ENCODE results near the gene ZP2.
A peak's percentile ranks its signal among the peaks of the same experiment; 100 is the strongest.
"Not testable (repeated sequence)": the region's sequence is repeated elsewhere in the genome, so short reads cannot be mapped to it uniquely, and the experiment has no call there.

ZP2 gene

DNA sequence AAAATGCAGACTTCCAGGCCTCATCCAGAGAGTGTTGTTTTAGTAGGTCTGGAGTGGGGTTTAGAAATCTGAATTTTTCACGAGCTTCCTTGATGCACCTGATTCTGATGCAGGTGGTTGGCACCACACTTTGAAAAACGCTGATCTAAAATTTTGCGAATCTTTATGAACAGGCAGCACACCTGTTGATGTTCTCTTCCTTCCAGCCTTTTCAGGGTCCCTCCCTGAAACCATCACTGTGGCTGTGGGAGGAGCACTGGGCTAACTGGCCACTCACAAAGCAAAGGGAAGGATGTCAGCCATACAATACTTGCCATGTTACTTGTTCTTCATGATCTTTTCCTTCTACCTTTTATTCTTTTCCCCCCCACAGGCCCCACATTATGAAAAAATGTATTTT lies 38.7 kb downstream of the ZP2 start:
- no peak overlapping the region for H3K4me3 ChIP-seq (ENCODE audit: low read depth, low read length)
- peaks cover 3 to 22% of the 10 kb centered on the region in 2 experiments; a peak in 2 of 3 replicates for H3K36me3 ChIP-seq (ENCODE audit: control insufficient read depth in 2 of 2, insufficient read depth in 1 of 2, low read length in 2 of 2)
- no peak overlapping the region for H3K27ac ChIP-seq (ENCODE audit: extremely low read depth, low read depth, low read length)
- no peaks in the 10 kb centered on the region for H3K9me3 ChIP-seq (ENCODE audit: control insufficient read depth, insufficient read depth, low read depth, low read length)
- TF ChIP-seq ZBTB48 (tag by site-specific recombination; IDR thresholded peaks at IDR 0.05) (no peak), HOXD13 (CRISPR knock-in tag; IDR thresholded peaks at IDR 0.05; ENCODE audit: borderline replicate concordance) (no peak), SCRT2 (tag by site-specific recombination; IDR thresholded peaks at IDR 0.05) (peak; percentile 56; the same call in 1 of the 2 replicates)
- no peaks in the 10 kb centered on the region for H3K4me1 ChIP-seq (ENCODE audit: control insufficient read depth, insufficient read depth, low read length)
- ChIA-PET CTCF (interaction anchor here (1.4 kb wide), 1 partner anchor 16 kb away, joined by 5 read pairs; no protein-coding TSS in a partner anchor), POLR2A (no interaction called here)

DNA sequence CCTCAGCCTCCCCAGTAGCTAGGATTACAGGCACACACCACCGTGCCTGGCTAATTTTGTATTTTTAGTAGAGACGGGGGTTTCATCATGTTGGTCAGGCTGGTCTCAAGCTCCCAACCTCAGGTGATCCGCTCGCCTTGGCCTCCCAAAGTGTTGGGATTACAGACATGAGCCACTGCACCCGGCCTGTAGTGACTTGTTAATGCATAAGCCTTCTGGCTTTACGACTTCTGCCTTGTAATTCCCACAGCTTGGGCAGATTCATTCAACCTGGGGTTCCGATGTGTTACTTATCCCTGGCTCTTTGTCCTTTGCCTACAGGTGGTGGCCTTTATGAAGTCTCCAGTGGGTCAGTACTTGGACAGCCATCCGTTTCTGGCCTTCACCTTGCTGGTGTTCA lies 41.3 kb downstream of the ZP2 start:
- POLR2A ChIA-PET; H3K4me1 ChIP-seq (ENCODE audit: control insufficient read depth, insufficient read depth, low read length); H3K4me3 ChIP-seq (ENCODE audit: low read depth, low read length); H3K27ac ChIP-seq (ENCODE audit: extremely low read depth, low read depth, low read length); H3K9me3 ChIP-seq (ENCODE audit: control insufficient read depth, insufficient read depth, low read depth, low read length): not testable (repeated sequence)
- CTCF ChIA-PET = interaction anchor here (0.8 kb wide), 1 partner anchor 19 kb away, joined by 7 read pairs; no protein-coding TSS in a partner anchor
- peaks cover 4 to 29% of the 10 kb centered on the region in 2 experiments; a peak in 2 of 3 replicates for H3K36me3 ChIP-seq (ENCODE audit: control insufficient read depth in 2 of 2, insufficient read depth in 1 of 2, low read length in 2 of 2)

DNA sequence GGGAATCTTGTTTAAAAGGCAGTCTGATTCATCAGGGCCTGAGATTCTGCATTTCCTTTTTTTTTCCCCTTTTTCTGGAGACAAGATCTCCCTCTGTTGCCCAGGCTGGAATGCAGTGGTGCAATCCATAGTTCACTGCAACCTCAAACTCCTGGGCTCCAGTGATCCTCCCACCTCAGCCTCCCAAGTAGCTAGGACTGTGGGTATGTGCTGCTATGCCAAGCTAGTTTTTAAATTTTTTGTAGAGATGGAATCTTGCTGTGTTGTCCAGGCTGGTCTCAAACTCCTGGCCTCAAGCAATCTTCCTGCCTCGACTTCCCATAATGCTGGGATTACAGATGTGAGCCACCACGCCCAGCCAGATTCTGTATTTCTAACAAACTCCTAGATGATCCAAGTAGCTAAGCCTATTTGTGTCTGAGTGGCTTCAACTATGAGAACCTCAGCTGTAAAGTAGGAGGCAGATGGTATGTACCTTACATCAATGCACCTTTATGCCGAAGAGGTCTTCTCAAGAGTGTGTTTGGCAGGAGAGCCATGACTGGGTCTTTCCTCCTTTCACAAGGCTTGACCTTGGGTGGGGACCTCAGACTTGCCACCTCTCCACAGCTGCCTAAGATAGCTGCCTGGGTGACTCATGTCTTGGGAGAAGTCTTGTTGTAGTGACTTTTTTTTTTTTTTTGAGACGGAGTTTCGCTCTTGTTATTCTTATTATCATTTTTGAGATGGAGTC lies 42.0 kb downstream of the ZP2 start:
- no peaks in the 10 kb centered on the region for H3K4me1 ChIP-seq (ENCODE audit: control insufficient read depth, insufficient read depth, low read length)
- POLR2A ChIA-PET = no interaction called here
- TF ChIP-seq ZNF544 (tag by site-specific recombination; IDR thresholded peaks at IDR 0.05) (no peak), ZSCAN30 (tag by site-specific recombination; IDR thresholded peaks at IDR 0.05) (no peak), ZNF660 (tag by site-specific recombination; IDR thresholded peaks at IDR 0.05) (no peak), ZNF114 (tag by site-specific recombination; IDR thresholded peaks at IDR 0.05) (no peak), ZNF701 (tag by site-specific recombination; IDR thresholded peaks at IDR 0.05) (no peak), ZNF776 (tag by site-specific recombination; IDR thresholded peaks at IDR 0.05; ENCODE audit: borderline replicate concordance) (no peak), ZNF623 (tag by site-specific recombination; IDR thresholded peaks at IDR 0.05) (no peak), ZNF677 (tag by site-specific recombination; IDR thresholded peaks at IDR 0.05) (no peak)
- TF ChIP-seq, protein P1, sequence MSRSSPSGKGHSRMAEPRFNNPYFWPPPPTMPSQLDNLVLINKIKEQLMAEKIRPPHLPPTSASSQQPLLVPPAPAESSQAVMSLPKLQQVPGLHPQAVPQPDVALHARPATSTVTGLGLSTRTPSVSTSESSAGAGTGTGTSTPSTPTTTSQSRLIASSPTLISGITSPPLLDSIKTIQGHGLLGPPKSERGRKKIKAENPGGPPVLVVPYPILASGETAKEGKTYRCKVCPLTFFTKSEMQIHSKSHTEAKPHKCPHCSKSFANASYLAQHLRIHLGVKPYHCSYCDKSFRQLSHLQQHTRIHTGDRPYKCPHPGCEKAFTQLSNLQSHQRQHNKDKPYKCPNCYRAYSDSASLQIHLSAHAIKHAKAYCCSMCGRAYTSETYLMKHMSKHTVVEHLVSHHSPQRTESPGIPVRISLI (tag by site-specific recombination; IDR thresholded peaks at IDR 0.05) = no peak
- CTCF ChIA-PET = interaction anchor here (0.6 to 0.8 kb wide), 4 partner anchors 9 to 461 kb away, joined by 3 to 7 read pairs (median 5); no protein-coding TSS in a partner anchor
- no peak overlapping the region for H3K27ac ChIP-seq (ENCODE audit: extremely low read depth, low read depth, low read length)
- no peaks in the 10 kb centered on the region for H3K9me3 ChIP-seq (ENCODE audit: control insufficient read depth, insufficient read depth, low read depth, low read length)
- no peak overlapping the region for H3K4me3 ChIP-seq (ENCODE audit: low read depth, low read length)
- peaks cover 4 to 26% of the 10 kb centered on the region in 2 experiments; a peak in 2 of 3 replicates for H3K36me3 ChIP-seq (ENCODE audit: control insufficient read depth in 2 of 2, insufficient read depth in 1 of 2, low read length in 2 of 2)

DNA sequence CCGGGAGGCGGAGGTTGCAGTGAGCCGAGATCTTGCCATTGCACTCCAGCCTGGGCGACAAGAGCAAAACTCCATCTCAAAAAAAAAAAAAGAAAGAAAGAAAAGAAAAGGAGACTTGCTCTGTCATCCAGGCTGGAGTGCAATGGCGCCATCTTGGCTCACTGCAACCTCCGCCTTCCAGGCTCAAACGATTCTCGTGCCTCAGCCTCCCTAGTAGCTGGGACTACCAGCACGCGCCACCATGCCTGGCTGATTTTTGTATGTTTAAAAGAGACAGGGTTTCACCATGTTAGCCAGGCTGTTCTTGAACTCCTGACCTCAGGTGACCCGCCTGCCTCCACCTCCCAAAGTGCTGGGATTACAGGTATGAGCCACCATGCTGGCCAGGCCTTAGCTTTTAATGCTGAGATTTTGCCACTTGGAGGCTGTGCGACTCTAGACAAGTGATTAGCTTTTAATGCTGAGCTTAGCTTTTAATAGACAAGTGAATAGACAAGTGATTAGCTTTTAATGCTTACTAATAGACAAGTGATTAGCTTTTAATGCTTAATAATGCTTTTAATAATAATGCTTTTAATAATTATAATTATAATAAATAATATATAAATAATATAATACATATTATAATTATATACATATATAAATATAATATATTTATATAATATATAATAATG lies 43.3 kb downstream of the ZP2 start:
- Histone ChIP-seq H3K27ac (ENCODE audit: extremely low read depth, low read depth, low read length) (no peak overlapping the region), H3K4me1 (ENCODE audit: control insufficient read depth, insufficient read depth, low read length) (no peaks in the 10 kb centered on the region), H3K4me3 (ENCODE audit: low read depth, low read length) (no peak overlapping the region), H3K9me3 (ENCODE audit: control insufficient read depth, insufficient read depth, low read depth, low read length) (no peaks in the 10 kb centered on the region), H3K36me3 (ENCODE audit: control insufficient read depth in 2 of 2, insufficient read depth in 1 of 2, low read length in 2 of 2) (peaks cover 4 to 32% of the 10 kb centered on the region in 2 experiments; a peak in 2 of 3 replicates)
- POLR2A ChIA-PET = interaction anchor here (1.1 kb wide), 1 partner anchor 20 kb away, joined by 3 read pairs; no protein-coding TSS in a partner anchor
- CTCF ChIA-PET = interaction anchor here (0.6 to 0.9 kb wide), 3 partner anchors 8 to 1151 kb away, joined by 3 to 4 read pairs (median 3); no protein-coding TSS in a partner anchor
- TF ChIP-seq, protein P2, sequence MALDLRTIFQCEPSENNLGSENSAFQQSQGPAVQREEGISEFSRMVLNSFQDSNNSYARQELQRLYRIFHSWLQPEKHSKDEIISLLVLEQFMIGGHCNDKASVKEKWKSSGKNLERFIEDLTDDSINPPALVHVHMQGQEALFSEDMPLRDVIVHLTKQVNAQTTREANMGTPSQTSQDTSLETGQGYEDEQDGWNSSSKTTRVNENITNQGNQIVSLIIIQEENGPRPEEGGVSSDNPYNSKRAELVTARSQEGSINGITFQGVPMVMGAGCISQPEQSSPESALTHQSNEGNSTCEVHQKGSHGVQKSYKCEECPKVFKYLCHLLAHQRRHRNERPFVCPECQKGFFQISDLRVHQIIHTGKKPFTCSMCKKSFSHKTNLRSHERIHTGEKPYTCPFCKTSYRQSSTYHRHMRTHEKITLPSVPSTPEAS (tag by site-specific recombination; IDR thresholded peaks at IDR 0.05) = no peak
- TF ChIP-seq, protein P3, sequence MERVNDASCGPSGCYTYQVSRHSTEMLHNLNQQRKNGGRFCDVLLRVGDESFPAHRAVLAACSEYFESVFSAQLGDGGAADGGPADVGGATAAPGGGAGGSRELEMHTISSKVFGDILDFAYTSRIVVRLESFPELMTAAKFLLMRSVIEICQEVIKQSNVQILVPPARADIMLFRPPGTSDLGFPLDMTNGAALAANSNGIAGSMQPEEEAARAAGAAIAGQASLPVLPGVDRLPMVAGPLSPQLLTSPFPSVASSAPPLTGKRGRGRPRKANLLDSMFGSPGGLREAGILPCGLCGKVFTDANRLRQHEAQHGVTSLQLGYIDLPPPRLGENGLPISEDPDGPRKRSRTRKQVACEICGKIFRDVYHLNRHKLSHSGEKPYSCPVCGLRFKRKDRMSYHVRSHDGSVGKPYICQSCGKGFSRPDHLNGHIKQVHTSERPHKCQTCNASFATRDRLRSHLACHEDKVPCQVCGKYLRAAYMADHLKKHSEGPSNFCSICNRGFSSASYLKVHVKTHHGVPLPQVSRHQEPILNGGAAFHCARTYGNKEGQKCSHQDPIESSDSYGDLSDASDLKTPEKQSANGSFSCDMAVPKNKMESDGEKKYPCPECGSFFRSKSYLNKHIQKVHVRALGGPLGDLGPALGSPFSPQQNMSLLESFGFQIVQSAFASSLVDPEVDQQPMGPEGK (tag by site-specific recombination; IDR thresholded peaks at IDR 0.05) = no peak
- TF ChIP-seq, protein P4, sequence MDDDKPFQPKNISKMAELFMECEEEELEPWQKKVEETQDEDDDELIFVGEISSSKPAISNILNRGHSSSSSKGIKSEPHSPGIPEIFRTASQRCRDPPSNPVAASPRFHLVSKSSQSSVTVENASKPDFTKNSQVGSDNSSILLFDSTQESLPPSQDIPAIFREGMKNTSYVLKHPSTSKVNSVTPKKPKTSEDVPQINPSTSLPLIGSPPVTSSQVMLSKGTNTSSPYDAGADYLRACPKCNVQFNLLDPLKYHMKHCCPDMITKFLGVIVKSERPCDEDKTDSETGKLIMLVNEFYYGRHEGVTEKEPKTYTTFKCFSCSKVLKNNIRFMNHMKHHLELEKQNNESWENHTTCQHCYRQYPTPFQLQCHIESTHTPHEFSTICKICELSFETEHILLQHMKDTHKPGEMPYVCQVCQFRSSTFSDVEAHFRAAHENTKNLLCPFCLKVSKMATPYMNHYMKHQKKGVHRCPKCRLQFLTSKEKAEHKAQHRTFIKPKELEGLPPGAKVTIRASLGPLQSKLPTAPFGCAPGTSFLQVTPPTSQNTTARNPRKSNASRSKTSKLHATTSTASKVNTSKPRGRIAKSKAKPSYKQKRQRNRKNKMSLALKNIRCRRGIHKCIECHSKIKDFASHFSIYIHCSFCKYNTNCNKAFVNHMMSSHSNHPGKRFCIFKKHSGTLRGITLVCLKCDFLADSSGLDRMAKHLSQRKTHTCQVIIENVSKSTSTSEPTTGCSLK (tag by site-specific recombination; IDR thresholded peaks at IDR 0.05) = no peak
- TF ChIP-seq ZNF624 (tag by site-specific recombination; IDR thresholded peaks at IDR 0.05) (no peak), ZNF654 (tag by site-specific recombination; IDR thresholded peaks at IDR 0.05; ENCODE audit: low read depth) (no peak), ZNF549 (tag by site-specific recombination; IDR thresholded peaks at IDR 0.05) (no peak), ZNF548 (tag by site-specific recombination; IDR thresholded peaks at IDR 0.05) (no peak)

Measured in HEK293 (cell line).